ENCODE data around the gene TMEM38A. TPM values are rescaled to one million over a fixed set of nuclear protein-coding genes. Genes with fewer than 3 reads are reported as not detected.

The TMEM38A gene
- total RNA-seq, 1 experiment from 2014 or later: 20.1 TPM

- H3K4me3 Mint-ChIP-seq (ENCODE audit: low read depth, unreplicated experiment): no peak overlapping the region
- BruUV-seq (replicated peaks): no TSS peak
- intact Hi-C loops (cut with micrococcal nuclease; ENCODE audit: unreplicated experiment): no loop called here
- no peaks in the 10 kb centered on the region for H3K36me3 Mint-ChIP-seq (ENCODE audit: insufficient read depth, unreplicated experiment)
- DNase-seq: no peak
- no peaks in the 10 kb centered on the region for H3K27me3 Mint-ChIP-seq (ENCODE audit: unreplicated experiment)
- CTCF ChIA-PET: interaction anchor here (0.6 kb wide), 2 partner anchors 52 to 95 kb away, joined by 3 to 5 read pairs; no protein-coding TSS in a partner anchor
- H3K9me3 Mint-ChIP-seq (ENCODE audit: low read depth, unreplicated experiment): no peaks in the 10 kb centered on the region
- no peak for TF ChIP-seq CTCF (IDR thresholded peaks at IDR 0.05; ENCODE audit: unreplicated experiment)
- no peak overlapping the region for H3K27ac Mint-ChIP-seq (ENCODE audit: unreplicated experiment)
- H3K4me1 Mint-ChIP-seq (ENCODE audit: low read depth, unreplicated experiment): no peaks in the 10 kb centered on the region
These were observed 16.1 kb downstream of the TMEM38A start for GRCh38 chr19:16677055-16677454.

GRCh38 chr19:16678498-16678897 is 17.6 kb downstream of the TMEM38A start:
- CTCF ChIA-PET: interaction anchor here (0.6 to 0.7 kb wide), 2 partner anchors 10 to 1834 kb away, joined by 3 to 4 read pairs; no protein-coding TSS in a partner anchor
- H3K27ac Mint-ChIP-seq (ENCODE audit: unreplicated experiment): no peak overlapping the region
- H3K9me3 Mint-ChIP-seq (ENCODE audit: low read depth, unreplicated experiment): no peaks in the 10 kb centered on the region
- H3K4me3 Mint-ChIP-seq (ENCODE audit: low read depth, unreplicated experiment): no peak overlapping the region
- no peaks in the 10 kb centered on the region for H3K36me3 Mint-ChIP-seq (ENCODE audit: insufficient read depth, unreplicated experiment)
- no peaks in the 10 kb centered on the region for H3K4me1 Mint-ChIP-seq (ENCODE audit: low read depth, unreplicated experiment)
- no peak for TF ChIP-seq CTCF (IDR thresholded peaks at IDR 0.05; ENCODE audit: unreplicated experiment)
- H3K27me3 Mint-ChIP-seq (ENCODE audit: unreplicated experiment): no peaks in the 10 kb centered on the region
- intact Hi-C loops (cut with micrococcal nuclease; ENCODE audit: unreplicated experiment): no loop called here
- BruUV-seq (replicated peaks): no TSS peak
- DNase-seq: no peak

GRCh38 chr19:16679811-16680210 is 18.9 kb downstream of the TMEM38A start:
- Mint-ChIP-seq H3K27me3 (ENCODE audit: unreplicated experiment) (no peaks in the 10 kb centered on the region), H3K4me1 (ENCODE audit: low read depth, unreplicated experiment) (no peaks in the 10 kb centered on the region), H3K36me3 (ENCODE audit: insufficient read depth, unreplicated experiment) (peaks cover 6% of the 10 kb centered on the region), H3K4me3 (ENCODE audit: low read depth, unreplicated experiment) (no peak overlapping the region), H3K9me3 (ENCODE audit: low read depth, unreplicated experiment) (no peaks in the 10 kb centered on the region), H3K27ac (ENCODE audit: unreplicated experiment) (no peak overlapping the region)
- no peak for TF ChIP-seq CTCF (IDR thresholded peaks at IDR 0.05; ENCODE audit: unreplicated experiment)
- no peak for DNase-seq
- no TSS peak for BruUV-seq (replicated peaks)
- CTCF ChIA-PET: no interaction called here
- intact Hi-C loops (cut with micrococcal nuclease; ENCODE audit: unreplicated experiment): no loop called here

GRCh38 chr19:16682539-16682938 is 21.6 kb downstream of the TMEM38A start:
- BruUV-seq (replicated peaks): no TSS peak
- Mint-ChIP-seq H3K4me3 (ENCODE audit: low read depth, unreplicated experiment) (no peak overlapping the region), H3K36me3 (ENCODE audit: insufficient read depth, unreplicated experiment) (peaks cover 6% of the 10 kb centered on the region), H3K9me3 (ENCODE audit: low read depth, unreplicated experiment) (no peaks in the 10 kb centered on the region), H3K27ac (ENCODE audit: unreplicated experiment) (no peak overlapping the region), H3K27me3 (ENCODE audit: unreplicated experiment) (no peaks in the 10 kb centered on the region), H3K4me1 (ENCODE audit: low read depth, unreplicated experiment) (no peaks in the 10 kb centered on the region)
- intact Hi-C loops (cut with micrococcal nuclease; ENCODE audit: unreplicated experiment): no loop called here
- no peak for DNase-seq
- no peak for TF ChIP-seq CTCF (IDR thresholded peaks at IDR 0.05; ENCODE audit: unreplicated experiment)
- CTCF ChIA-PET: no interaction called here
